Stimulated activated CD4-positive, alpha-beta T cell treated with anti-CD3 and anti-CD28 coated beads, Interleukin-12 subunit alpha, Interleukin-12 subunit beta, amount 100 ng/mL, for 24 hours (primary cell): Measurements from ENCODE around the gene KRTAP4-5.
"Not testable (repeated sequence)": the region's sequence is repeated elsewhere in the genome, so short reads cannot be mapped to it uniquely, and the experiment has no call there.

Source experiments
- DNase-seq, 2 experiments: peaks; one replicate each; pipeline ENCODE4 v3.0.0-alpha.2; 2020; ENCODE audit warnings: low read depth in 2 of 2

Gene KRTAP4-5

DNA sequence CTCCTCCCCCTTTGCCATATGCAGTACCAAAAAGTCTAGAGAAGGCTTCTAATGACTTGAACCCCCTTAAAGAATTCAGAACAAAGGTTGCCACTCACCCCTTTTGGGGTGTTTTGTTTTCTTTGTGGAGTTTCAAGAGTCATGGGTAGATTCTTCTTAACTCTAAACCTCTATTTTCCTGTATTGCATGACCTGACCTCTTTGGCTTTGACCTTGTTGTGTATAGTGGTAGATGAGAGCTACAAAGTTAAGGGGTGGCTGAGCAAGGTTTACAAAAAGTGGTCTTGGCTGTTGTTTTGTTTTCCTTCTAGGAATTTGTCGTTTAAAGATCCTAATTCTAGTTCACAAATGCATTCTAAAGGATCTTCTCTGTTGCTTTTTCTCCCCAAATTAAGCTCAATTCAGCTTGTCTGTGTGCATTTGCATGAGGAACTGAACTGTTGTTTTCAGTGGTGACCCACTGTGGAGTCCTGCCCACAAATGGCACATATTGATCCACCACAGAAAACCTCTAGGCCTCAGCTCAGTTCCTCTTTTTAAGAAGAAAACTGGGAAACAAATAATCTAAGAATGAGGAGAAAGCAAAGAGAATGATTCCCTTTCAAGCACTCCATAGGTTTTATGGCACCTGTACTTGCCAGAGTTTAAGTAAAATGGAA, 40.8 kb downstream of the KRTAP4-5 start:
- not testable (repeated sequence) for DNase-seq

DNA sequence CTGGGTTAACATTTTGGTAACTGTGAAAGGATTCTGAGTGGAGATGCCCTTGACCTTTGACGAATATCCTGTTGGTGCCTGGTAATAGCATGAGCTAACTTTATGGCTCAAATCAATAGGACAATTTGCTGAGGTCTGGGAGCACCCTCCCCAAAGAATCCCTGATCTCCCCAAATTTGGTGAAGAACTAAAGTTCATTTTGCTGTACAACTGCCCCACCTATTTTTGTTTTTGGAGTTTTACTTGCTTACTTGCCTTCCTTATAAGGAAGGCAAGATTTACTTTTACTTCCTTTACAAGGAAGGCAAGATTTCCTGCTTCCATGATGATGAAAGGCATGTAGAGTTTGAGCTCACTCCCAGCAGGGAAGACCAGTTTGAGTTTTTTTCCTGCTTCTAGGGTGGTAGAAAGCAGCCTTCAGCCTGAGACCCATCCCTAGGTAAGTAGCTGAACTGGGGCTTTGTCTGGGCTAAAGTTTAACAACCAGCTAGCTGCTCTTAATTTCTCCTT, 41.6 kb downstream of the KRTAP4-5 start:
- no peak for DNase-seq

DNA sequence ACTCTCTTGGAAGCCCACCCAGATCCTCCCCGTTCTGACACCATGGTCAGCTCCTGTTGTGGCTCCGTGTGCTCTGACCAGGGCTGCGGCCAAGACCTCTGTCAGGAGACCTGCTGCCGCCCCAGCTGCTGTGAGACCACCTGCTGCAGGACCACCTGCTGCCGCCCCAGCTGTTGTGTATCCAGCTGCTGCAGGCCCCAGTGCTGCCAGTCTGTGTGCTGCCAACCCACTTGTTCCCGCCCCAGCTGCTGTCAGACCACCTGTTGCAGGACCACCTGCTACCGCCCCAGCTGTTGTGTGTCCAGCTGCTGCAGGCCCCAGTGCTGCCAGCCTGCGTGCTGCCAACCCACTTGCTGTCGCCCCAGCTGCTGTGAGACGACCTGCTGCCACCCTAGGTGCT, 44.3 kb downstream of the KRTAP4-5 start, which contains the start of gene KRTAP4-9:
KRTAP4-9 (plus strand) TSS at position 43 of the 400 bp plus-strand sequence; CDS start at position 43, 0 bp downstream.
- DNase-seq, result not testable (repeated sequence)

DNA sequence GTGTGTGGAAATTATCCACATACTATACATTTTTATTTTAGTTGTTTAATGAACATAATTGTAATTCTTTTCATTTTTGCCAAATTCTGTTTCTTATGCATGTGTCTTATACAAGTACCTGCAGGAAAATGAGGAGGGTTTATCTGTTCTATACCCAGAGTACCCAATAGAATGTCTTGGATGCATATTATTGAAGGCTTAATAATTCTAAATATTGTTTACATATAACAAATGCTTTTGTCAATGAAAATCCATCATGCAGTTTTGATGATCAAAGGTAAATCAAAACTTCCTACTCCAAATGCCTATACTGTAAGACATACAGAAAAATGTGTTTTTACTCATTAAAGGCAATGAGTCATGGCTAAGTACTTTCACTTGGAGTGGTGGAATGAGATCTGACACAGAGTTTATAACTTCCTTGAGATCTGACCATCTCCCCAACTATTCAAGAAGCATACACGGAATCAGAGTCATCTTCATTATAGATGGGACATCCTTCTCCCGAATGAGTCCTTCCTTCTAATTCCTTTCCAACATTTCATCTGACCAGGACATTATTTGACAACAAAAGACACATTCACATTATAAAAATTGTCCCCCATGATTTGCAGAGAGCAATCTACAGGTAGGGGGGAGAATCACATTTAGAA, 45.1 kb downstream of the KRTAP4-5 start:
- not testable (repeated sequence) for DNase-seq

DNA sequence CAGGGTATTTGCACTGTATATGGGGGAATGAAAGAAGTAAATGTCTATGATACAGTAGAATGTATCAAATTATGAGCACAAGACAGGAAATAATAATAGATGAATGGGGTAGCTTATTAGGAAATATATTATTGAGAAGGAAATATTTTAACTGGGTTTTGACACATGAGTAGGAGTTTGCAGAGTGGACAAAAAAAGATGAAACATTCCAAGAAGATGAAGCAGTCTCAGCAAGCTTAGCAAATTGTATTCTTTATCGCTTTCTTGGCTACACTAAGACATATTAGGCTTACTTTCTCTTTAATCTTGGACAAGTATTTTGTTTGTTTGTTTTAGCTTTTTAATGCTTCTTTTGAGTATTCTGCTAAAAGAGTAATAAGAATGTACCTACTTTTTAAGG, 45.7 kb downstream of the KRTAP4-5 start:
- DNase-seq, result no peak

DNA sequence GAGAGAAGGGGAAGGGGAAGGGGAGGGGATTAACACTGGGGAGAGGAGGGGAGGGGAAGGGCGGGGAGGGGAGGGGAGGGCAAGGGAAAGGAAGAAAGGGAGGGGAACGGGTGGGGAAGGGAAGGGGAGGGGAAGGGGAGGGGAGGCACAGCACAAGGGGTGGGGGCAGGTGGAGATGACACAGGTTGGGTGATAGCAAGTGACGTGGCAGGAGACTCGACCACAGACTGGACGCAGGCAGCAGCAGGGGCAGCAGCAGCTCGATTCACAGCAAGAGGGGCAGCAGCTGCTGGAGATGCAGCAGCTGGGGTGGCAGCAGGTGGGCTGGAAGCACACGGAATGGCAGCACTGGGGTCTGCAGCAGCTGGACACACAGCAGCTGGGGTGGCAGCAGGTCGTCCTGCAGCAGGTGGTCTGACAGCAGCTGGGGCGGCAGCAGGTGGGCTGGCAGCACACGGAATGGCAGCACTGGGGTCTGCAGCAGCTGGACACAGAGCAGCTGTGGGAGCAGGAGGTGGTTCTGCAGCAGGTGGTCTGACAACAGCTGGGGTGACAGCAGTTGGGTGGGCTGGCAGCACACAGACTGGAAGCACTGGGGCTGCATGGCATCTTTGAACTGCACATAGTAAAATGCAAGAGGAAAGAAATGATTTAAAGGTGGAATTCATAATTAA, 47.9 kb downstream of the KRTAP4-5 start, which contains the start of gene KRTAP4-16:
KRTAP4-16 (minus strand) TSS at position 624 of the 674 bp plus-strand sequence; CDS start at position 624, 0 bp downstream.
- no peak for DNase-seq

DNA sequence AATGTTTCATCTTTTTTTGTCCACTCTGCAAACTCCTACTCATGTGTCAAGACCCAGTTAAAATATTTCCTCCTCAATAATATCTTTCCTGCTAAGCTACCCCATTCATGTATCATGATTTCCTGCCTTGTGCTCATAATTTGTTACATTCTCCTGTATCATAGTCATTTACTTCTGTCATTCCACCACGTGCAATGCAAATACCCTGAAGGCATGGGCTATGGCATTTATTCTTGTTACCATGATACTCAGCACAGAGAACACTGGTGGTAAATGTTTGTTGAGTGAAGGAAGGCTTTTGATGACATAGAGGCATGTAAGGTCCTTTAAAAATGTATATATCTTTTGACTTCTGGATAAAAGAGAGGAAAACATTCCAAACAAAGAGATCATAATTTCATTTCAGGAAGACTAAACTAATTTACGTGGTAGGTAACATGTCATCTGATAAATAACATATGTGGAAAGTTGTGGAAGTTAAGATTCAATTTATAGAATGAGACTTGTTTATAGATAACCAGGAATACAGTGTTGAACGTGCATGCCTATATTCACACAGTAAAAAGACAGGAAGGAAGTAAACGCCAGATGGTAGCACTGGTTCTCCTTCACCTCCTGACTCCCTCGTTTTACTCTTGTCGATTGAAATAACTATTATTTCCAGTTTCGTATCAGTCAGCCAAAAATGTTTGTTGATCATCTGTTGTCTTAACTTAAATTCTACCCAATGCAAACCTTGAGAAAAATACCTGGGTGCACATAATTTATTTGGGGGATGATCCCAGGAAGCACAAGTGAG, 49.7 kb downstream of the KRTAP4-5 start:
- not testable (repeated sequence) for DNase-seq
